ENCODE measurements around the gene PTGDR2.

The PTGDR2 gene

GRCh38 chr11:60852982-60853950, 2.5 kb downstream of the PTGDR2 start:
- Mint-ChIP-seq H3K27me3 (no peaks in the 10 kb centered on the region), H3K27ac (no peak overlapping the region), H3K36me3 (peaks cover 16% of the 10 kb centered on the region), H3K4me3 (no peak overlapping the region), H3K9me3 (no peaks in the 10 kb centered on the region), H3K4me1 (peaks cover 6% of the 10 kb centered on the region)

DNA sequence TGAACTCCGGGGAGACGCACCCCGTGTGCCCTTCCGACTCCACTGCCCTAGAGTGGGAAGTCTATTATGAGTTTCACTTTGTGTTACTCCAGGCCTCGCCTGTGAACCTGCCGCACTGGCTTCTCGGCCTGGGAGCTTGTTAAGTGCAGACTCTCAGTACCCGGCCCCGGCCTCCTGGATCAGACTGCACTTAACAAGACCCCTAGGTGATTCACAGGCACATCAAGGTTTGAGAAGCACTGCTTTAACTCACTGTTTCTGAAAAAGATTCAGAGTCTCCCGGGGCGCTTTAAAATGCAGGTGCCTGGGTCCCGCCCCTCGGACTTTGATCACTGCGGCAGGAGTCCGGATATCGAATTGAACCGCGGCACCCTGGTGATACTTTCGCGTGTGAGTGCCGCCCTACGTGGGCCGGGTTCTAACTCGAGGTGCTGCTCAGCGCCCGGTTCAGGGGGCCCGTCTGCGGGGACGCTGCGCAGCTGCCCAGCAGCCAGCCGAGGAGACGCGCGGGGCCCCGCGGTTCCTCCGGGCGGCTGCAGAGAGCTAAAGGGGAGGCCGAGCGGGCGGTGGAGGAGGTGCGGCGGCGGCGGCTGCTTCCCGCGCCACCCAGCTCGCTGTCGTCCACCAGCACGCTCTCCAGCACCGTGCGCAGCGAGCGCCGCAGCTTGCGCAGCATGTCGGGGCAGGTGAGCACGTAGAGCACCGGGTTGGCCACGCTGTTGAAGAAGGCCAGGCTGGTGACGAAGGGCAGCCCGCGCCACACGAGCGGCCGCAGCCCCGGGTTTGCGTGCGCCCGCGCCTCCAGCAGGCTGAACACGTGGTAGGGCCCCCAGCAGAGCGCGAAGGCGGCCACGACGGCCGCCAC, 3.4 kb downstream of the PTGDR2 start:
- H3K27ac Mint-ChIP-seq: no peak overlapping the region
- H3K4me3 Mint-ChIP-seq: no peak overlapping the region
- H3K36me3 Mint-ChIP-seq: peaks cover 16% of the 10 kb centered on the region
- no peaks in the 10 kb centered on the region for H3K9me3 Mint-ChIP-seq
- H3K4me1 Mint-ChIP-seq: no peaks in the 10 kb centered on the region
- H3K27me3 Mint-ChIP-seq: no peaks in the 10 kb centered on the region

DNA sequence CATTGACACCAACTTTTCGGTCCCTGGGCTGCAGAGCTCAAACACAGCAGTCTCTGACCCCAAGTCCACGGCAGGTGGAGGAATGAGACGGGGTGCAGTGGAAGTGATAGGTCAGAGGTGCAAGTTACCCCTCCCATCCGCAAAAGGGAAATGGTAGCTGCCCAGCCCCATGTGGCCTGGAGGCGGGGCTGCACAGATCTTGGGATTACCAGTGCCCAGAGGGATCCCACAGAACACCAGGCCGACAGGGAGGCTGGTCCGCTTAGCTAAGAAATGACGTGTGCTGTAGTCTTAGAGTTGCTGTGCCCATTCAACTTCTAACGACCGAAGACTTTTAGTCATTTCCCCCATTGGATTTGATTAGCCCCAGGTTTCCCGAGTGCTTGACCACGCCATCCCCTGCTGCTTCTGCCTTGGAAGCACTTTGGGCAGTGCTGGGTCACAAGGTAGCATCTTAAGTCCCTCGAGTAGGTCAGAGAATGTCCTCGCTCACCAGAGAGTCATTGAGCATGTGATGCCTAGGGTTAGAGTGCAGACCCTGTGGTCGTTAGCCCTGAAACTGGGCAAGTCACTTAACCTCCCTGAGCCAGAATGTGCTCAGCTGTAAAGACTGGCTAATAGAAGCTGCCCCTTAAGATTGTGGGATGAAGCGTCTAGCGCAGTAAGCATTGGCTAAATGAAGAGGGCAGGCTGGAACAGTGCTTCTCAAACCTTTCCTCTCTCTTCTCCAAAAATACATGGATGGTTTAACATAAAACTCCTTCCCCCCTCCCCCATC, 4.2 kb downstream of the PTGDR2 start:
- H3K4me1 Mint-ChIP-seq: peaks cover 4% of the 10 kb centered on the region
- peaks cover 16% of the 10 kb centered on the region for H3K36me3 Mint-ChIP-seq
- H3K9me3 Mint-ChIP-seq: no peaks in the 10 kb centered on the region
- no peaks in the 10 kb centered on the region for H3K27me3 Mint-ChIP-seq
- no peak overlapping the region for H3K4me3 Mint-ChIP-seq
- no peak overlapping the region for H3K27ac Mint-ChIP-seq

DNA sequence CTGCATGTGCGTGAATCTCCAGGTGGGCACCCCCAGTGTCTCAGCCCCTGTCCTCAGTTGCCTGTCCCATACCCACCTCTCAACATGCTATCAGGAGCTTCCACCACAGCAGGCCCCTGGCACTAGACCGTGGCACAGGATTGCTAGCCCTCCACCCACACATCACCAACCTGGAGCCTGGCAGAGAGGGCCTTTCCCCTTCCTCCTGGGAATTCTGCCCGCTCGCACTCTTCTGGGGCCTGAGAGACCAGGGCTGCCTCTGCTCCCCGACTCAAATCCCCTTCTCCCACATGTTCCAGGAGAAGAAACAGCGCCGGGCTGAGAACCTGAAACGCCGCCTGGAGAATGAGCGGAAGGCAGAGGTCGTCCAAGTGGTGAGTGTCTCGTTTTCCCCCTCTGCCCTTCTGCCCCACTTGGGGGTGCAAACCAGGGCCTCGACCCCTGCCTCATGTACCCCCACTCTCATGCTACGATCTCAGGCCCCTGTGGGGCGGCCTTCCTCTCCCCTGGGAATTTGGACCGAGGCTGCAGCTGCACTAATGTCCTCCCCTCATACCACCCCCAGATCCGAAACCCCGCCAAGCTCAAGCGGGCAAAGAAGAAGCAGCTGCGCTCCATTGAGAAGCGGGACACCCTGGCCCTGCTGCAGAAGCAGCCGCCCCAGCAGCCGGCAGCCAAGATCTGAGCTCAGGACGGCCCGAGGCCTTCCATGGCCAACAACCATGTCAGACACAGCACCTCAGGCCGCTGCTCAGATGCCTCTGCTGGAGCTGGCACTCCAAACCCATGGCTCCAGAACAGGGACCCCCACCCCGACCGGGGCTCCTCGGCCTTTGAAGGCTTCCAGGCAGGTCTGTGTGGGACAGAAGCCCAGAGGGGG, 5.9 kb downstream of the PTGDR2 start:
- Mint-ChIP-seq H3K4me3 (no peak overlapping the region), H3K27me3 (no peaks in the 10 kb centered on the region), H3K27ac (no peak overlapping the region), H3K4me1 (peaks cover 11% of the 10 kb centered on the region), H3K36me3 (peaks cover 20% of the 10 kb centered on the region), H3K9me3 (no peaks in the 10 kb centered on the region)

DNA sequence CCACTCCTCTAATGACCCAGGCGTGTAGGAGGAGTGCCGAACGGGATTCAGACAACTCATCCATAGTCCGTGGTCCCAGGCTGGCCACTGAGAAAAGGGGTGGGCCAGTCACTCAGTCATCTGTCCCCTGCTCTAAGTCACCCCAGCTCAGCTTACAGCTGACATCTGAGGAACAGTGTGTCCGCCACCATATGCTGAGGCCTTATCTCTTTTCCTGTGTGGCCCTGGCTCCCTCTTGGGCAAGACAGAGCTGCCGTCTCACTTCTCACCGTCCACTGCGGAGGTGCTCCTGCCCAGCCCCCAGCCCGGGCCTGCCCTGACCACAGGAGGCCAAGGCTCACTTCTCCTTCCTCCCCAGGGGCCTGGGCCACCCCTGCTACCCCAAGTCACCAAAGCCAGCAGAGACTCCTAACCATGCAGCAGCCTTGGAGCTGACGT, 7.0 kb downstream of the PTGDR2 start:
- peaks cover 30% of the 10 kb centered on the region for H3K36me3 Mint-ChIP-seq
- no peaks in the 10 kb centered on the region for H3K9me3 Mint-ChIP-seq
- H3K27ac Mint-ChIP-seq: no peak overlapping the region
- peaks cover 22% of the 10 kb centered on the region for H3K4me1 Mint-ChIP-seq
- no peak overlapping the region for H3K4me3 Mint-ChIP-seq
- no peaks in the 10 kb centered on the region for H3K27me3 Mint-ChIP-seq

- no peak overlapping the region for H3K4me3 Mint-ChIP-seq
- H3K27me3 Mint-ChIP-seq: no peaks in the 10 kb centered on the region
- no peaks in the 10 kb centered on the region for H3K9me3 Mint-ChIP-seq
- peaks cover 34% of the 10 kb centered on the region for H3K36me3 Mint-ChIP-seq
- H3K27ac Mint-ChIP-seq: no peak overlapping the region
- peaks cover 27% of the 10 kb centered on the region for H3K4me1 Mint-ChIP-seq
These were observed 7.9 kb downstream of the PTGDR2 start for GRCh38 chr11:60847896-60848295.

DNA sequence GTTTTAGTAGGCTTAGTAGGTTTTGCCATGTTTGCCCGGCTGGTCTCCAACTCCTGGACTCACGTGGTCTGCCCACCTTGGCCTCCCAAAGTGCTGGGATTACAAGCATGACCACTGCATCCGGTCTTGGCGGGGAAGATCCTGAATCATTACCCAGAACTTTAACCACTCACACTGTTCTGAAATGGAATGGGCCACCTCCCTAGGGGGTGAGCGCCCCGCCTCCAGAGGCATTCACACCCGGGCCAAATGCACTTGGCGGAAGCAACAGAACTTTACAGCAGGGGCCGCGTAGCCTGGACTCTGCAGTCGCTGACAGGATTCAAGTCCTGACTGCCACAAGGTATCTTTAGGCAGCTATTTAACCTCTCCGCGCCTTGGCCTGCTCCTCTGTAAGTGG, 8.5 kb downstream of the PTGDR2 start:
- Mint-ChIP-seq H3K27ac (no peak overlapping the region), H3K36me3 (peaks cover 34% of the 10 kb centered on the region), H3K4me3 (no peak overlapping the region), H3K4me1 (peaks cover 27% of the 10 kb centered on the region), H3K9me3 (no peaks in the 10 kb centered on the region), H3K27me3 (no peaks in the 10 kb centered on the region)

DNA sequence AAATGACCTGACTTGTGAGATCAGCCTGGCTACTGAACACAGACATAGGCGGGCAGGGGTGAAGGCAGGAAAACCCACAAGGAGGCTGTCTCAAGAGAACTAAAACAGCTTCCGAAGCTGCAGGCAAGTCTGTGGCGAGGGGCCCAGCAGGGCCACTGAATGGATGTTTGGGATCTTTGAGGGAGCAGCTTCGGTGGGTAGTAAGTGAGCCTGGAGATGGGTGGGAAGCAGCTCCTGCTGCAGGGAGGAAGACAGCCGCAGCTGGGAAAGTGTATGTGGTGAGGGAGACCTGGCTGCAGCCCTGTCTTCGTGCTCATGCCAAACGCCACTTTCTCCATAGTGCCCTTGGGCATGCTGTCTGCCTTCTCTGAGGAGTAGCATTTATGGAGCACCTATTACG, 10.4 kb downstream of the PTGDR2 start:
- peaks cover 26% of the 10 kb centered on the region for H3K36me3 Mint-ChIP-seq
- H3K4me3 Mint-ChIP-seq: peak overlapping the region; percentile 98
- peaks cover 42% of the 10 kb centered on the region for H3K4me1 Mint-ChIP-seq
- H3K9me3 Mint-ChIP-seq: no peaks in the 10 kb centered on the region
- peak overlapping the region; percentile 62 for H3K27ac Mint-ChIP-seq
- H3K27me3 Mint-ChIP-seq: no peaks in the 10 kb centered on the region

- Mint-ChIP-seq H3K9me3 (no peaks in the 10 kb centered on the region), H3K27ac (no peak overlapping the region), H3K27me3 (no peaks in the 10 kb centered on the region), H3K4me3 (peak overlapping the region; percentile 98), H3K36me3 (peaks cover 23% of the 10 kb centered on the region), H3K4me1 (peaks cover 43% of the 10 kb centered on the region)
These were observed 10.9 kb downstream of the PTGDR2 start for GRCh38 chr11:60844870-60845221.

DNA sequence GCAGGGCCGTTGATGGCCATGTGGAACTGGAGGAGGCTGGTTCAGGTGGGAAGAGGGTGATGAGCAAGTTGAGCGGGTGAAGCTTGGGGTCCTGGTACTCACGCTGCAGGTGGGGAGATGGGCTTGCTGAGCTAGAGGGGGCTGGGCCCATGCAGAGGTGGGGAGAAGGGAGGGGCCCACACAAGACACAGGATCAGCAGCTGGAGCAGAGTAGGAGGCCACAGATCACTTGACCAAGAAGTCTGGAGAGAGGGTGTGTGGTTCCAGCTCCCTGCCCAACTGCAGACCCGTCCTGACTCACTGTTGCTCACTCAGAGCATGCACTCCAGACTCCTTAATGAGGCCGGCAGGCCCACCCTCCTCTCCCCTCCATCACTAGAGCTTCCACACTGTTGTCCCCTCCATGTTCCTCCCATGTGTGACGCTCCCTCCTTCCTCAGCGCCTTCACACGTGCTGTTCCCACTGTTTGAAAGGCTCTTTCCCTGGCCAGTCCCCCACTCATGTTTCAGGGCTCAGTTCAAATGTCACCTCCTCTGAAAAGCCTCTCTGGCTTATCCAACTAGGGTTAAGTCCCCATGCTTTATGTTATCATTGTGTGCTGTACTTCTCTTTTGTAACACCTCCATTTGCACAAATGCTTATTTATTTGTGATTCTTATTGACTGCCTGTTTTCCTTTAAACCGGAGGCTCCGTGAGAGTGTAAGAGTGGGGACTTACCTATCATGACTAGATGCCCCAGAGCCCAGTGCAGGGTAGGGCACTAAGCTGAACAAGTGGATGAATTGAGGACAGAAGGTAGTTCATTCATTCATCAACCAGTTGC, 11.5 kb downstream of the PTGDR2 start:
- H3K4me3 Mint-ChIP-seq: peak overlapping the region; percentile 98
- H3K36me3 Mint-ChIP-seq: peaks cover 23% of the 10 kb centered on the region
- peak overlapping the region; percentile 94 for H3K27ac Mint-ChIP-seq
- no peaks in the 10 kb centered on the region for H3K9me3 Mint-ChIP-seq
- peaks cover 43% of the 10 kb centered on the region for H3K4me1 Mint-ChIP-seq
- H3K27me3 Mint-ChIP-seq: no peaks in the 10 kb centered on the region

DNA sequence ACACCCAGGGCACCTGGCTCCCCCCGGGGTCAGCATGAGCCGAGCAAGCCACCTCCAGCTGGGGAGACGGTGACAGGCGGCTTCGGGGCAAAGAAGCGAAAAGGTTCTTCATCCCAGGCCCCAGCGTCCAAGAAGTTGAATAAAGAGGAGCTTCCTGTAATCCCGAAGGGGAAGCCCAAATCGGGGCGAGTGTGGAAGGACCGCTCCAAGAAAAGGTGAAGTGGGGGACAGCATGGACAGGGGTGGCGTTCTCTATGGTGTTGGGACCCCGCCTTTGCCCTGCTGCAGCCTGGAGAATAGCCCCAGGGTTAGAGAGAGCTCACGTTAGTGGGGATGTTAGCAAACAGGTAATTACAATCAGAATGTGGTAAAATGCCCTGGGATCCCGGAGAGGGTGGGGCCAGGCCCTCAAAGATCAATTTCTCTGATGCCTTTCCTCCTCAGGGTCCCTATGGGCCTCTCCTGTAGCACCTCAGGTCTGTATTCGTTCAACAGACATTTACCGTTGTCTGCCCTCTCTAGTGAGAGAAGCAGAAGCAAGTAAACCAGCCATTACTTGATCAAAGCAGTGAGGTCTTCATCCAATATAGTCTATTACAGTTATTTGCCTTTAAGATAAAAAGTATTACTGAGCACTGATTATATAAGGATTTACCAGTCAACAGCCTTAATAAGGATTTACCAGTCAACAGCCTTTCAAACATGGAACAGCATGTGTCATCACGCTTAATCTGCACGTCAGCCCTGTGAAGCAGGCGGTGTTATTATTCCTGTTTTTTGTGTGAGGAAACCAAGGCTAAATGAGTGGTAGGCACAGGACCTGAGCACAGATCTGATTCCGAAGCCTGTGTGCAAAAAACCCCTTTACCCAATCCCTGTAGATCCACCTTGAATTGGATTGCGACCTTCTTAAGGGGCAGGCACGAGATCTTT, 12.8 kb downstream of the PTGDR2 start:
- peak overlapping the region; percentile 94 for H3K27ac Mint-ChIP-seq
- H3K4me1 Mint-ChIP-seq: peaks cover 43% of the 10 kb centered on the region
- H3K9me3 Mint-ChIP-seq: no peaks in the 10 kb centered on the region
- H3K27me3 Mint-ChIP-seq: no peaks in the 10 kb centered on the region
- H3K4me3 Mint-ChIP-seq: peak overlapping the region; percentile 98
- H3K36me3 Mint-ChIP-seq: peaks cover 18% of the 10 kb centered on the region

DNA sequence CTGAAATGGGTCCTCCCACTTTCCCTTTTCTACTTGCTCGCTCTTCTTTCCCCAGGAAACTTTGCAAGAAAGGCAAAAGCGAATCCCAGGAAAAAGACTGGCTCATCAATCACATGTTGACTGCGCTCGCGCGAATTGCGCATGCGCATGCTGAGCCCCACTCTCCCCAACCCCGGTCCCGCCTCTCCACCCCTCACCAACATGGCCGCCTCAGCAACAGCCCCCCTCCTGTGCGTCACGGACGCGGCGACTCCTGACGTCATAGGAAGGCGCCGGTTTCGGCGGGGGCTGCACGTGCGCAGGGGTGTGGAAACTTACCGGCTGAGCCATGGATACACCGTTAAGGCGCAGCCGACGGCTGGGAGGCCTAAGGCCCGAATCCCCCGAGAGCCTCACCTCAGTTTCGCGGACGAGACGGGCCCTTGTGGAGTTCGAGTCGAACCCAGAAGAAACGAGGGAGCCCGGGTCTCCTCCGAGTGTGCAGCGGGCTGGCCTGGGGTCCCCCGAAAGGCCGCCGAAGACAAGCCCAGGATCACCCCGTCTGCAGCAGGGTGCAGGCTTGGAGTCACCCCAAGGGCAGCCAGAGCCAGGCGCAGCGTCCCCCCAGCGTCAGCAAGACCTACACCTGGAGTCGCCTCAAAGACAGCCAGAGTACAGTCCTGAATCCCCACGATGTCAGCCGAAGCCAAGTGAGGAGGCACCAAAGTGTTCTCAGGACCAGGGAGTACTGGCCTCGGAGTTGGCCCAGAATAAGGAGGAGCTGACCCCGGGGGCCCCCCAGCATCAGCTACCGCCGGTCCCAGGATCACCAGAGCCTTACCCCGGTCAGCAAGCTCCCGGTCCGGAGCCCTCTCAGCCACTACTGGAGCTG, 13.7 kb downstream of the PTGDR2 start, which contains the start of gene CCDC86:
Gene CCDC86 (plus strand): TSS at position 317 of the 871 bp plus-strand sequence. CDS start 12 bp downstream, at position 329.
- peak within 1 kb of the TSS; percentile 98 for H3K4me3 Mint-ChIP-seq
- peaks cover 43% of the 10 kb centered on the region for H3K4me1 Mint-ChIP-seq
- H3K36me3 Mint-ChIP-seq: peaks cover 18% of the 10 kb centered on the region

More for the DNA sequence above, 13.7 kb downstream of the PTGDR2 start, which contains the start of gene CCDC86:
- Mint-ChIP-seq H3K27me3 (no peaks in the 10 kb centered on the region), H3K9me3 (no peaks in the 10 kb centered on the region), H3K27ac (peak within 1 kb of the TSS; percentile 94)
